ENCODE data around the gene HNMT. TPM values are rescaled to one million over a fixed set of nuclear protein-coding genes. Genes with fewer than 3 reads are reported as not detected.

HNMT gene
- total and polyA plus RNA-seq, 2 of the 8 experiments (the other 6 are each of a cell fraction or from before 2014, with no cell fraction given), result 1.6 to 3.6 TPM

GRCh38 chr2:138018866-138019688, 54.8 kb downstream of the HNMT start:
- H2BK12ac ChIP-seq (ENCODE audit: low read depth, low read length), result no peak overlapping the region
- H3K9me3 ChIP-seq (ENCODE audit: insufficient read depth in 2 of 2, low read depth in 1 of 2, low read length in 1 of 2), result no peaks in the 10 kb centered on the region
- 97% methylated on average over 3 of the region's 3 CpGs; no CpG with 5 or more reads in 1 of the 2 experiments for WGBS, 2 experiments (ENCODE audit: extremely low coverage in 1 of 2, insufficient coverage in 1 of 2, insufficient read length in 1 of 2, insufficient replicate concordance in 2 of 2, low coverage in 1 of 2, low lambda C conversion rate in 2 of 2, missing lambda C conversion rate in 1 of 2)
- H3K23ac ChIP-seq (ENCODE audit: insufficient read length), result no peak overlapping the region
- no peaks in the 10 kb centered on the region for H3K79me2 ChIP-seq (ENCODE audit: control insufficient read depth in 1 of 2, insufficient read depth in 2 of 2, low read length in 2 of 2)
- H3K14ac ChIP-seq (ENCODE audit: insufficient read length), result no peak overlapping the region
- H3K27ac ChIP-seq (ENCODE audit: low read depth, low read length), result no peak overlapping the region
- H3K18ac ChIP-seq (ENCODE audit: extremely low read depth, low read length), result no peak overlapping the region
- no peaks in the 10 kb centered on the region for H3K4me1 ChIP-seq (replicated peaks in 1 of 4; ENCODE audit: control insufficient read depth in 3 of 4, insufficient read depth in 4 of 4, low read length in 3 of 4)
- no peak overlapping the region for H2AK5ac ChIP-seq (ENCODE audit: low read depth, low read length)
- H2AFZ ChIP-seq (ENCODE audit: low read length), result no peak overlapping the region
- H3K4ac ChIP-seq (replicated peaks; ENCODE audit: insufficient read length, low read depth, low read length), result no peak overlapping the region
- H2BK120ac ChIP-seq (replicated peaks; ENCODE audit: low read depth, low read length), result no peak overlapping the region
- no peak overlapping the region for H2BK15ac ChIP-seq (ENCODE audit: low read length)
- no peaks in the 10 kb centered on the region for H3K36me3 ChIP-seq (ENCODE audit: control insufficient read depth in 2 of 4, insufficient read depth in 4 of 4, low read length in 3 of 4)
- no peak overlapping the region for H3K4me2 ChIP-seq (ENCODE audit: insufficient read depth in 1 of 2, low read depth in 2 of 2, low read length in 2 of 2)
- H3K56ac ChIP-seq (replicated peaks; ENCODE audit: insufficient read length, low read depth, low read length), result no peak overlapping the region
- no peak overlapping the region for H4K8ac ChIP-seq (ENCODE audit: extremely low read depth, insufficient read depth, low read length)
- H4K91ac ChIP-seq (replicated peaks; ENCODE audit: insufficient read length, low read length), result no peak overlapping the region
- no peak overlapping the region for H3K4me3 ChIP-seq (ENCODE audit: extremely low read depth in 1 of 4, insufficient read depth in 2 of 4, low read depth in 3 of 4, low read length in 4 of 4)
- H3K23me2 ChIP-seq (ENCODE audit: low read depth, low read length), result no peaks in the 10 kb centered on the region
- ChIA-PET CTCF (ENCODE audit: partially characterized antibody) (interaction anchor here (0.7 to 2.4 kb wide), 5 partner anchors 9 to 808 kb away, joined by 3 to 5 read pairs (median 4); no protein-coding TSS in a partner anchor), POLR2A (ENCODE audit: partially characterized antibody) (no interaction called here)
- DNase-seq (ENCODE audit: low read depth in 1 of 2, low spot score in 2 of 2) (no peak), FAIRE-seq (no peak)
- no peak overlapping the region for H2BK5ac ChIP-seq (ENCODE audit: low read depth, low read length)
- no peaks in the 10 kb centered on the region for H3K79me1 ChIP-seq (ENCODE audit: low read depth, low read length)
- H3K27me3 ChIP-seq (replicated peaks in 1 of 4; ENCODE audit: control insufficient read depth in 3 of 4, extremely low read depth in 1 of 4, insufficient read depth in 3 of 4, low read length in 3 of 4), result no peaks in the 10 kb centered on the region
- H4K20me1 ChIP-seq (replicated peaks in 1 of 2; ENCODE audit: control insufficient read depth in 1 of 2, insufficient read depth in 2 of 2, low read length in 2 of 2), result no peaks in the 10 kb centered on the region
- no peak overlapping the region for H4K5ac ChIP-seq (ENCODE audit: insufficient read length, low read depth, low read length)
- no peak overlapping the region for H2BK20ac ChIP-seq (ENCODE audit: low read length)
- no peak overlapping the region for H3K9ac ChIP-seq (replicated peaks in 1 of 4; ENCODE audit: extremely low read depth in 1 of 4, low read depth in 3 of 4, low read length in 3 of 4)
- no peak for TF ChIP-seq CHD1 (IDR thresholded peaks at IDR 0.05; ENCODE audit: low read depth, low read length)
- no peak for TF ChIP-seq CTCF (IDR thresholded peaks at IDR 0.05; ENCODE audit: control extremely low read depth in 1 of 3, insufficient read depth in 1 of 3, low read depth in 1 of 3, low read length in 3 of 3)
- no peak for TF ChIP-seq POLR2AphosphoS5 (IDR thresholded peaks at IDR 0.05; ENCODE audit: low read depth, low read length)
- no peak for TF ChIP-seq E2F6 (IDR thresholded peaks at IDR 0.05)
- TF ChIP-seq TAF1 (IDR thresholded peaks at IDR 0.05; ENCODE audit: low read depth, low read length), result no peak
- no peak for TF ChIP-seq BCL11A (IDR thresholded peaks at IDR 0.05; ENCODE audit: low read depth in 2 of 2, low read length in 2 of 2)
- no peak for TF ChIP-seq ATF2 (IDR thresholded peaks at IDR 0.05; ENCODE audit: low read length)
- TF ChIP-seq JUN (IDR thresholded peaks at IDR 0.05; ENCODE audit: low read depth, low read length), result no peak
